ENCODE measurements around the gene NSMCE1. TPM values are rescaled to one million over a fixed set of nuclear protein-coding genes. Genes with fewer than 3 reads are reported as not detected.

The NSMCE1 gene
- total and polyA plus RNA-seq, 2 donors (not counting 1 experiment from before 2014, with no cell fraction given), result 29.0 to 61.9 TPM

DNA sequence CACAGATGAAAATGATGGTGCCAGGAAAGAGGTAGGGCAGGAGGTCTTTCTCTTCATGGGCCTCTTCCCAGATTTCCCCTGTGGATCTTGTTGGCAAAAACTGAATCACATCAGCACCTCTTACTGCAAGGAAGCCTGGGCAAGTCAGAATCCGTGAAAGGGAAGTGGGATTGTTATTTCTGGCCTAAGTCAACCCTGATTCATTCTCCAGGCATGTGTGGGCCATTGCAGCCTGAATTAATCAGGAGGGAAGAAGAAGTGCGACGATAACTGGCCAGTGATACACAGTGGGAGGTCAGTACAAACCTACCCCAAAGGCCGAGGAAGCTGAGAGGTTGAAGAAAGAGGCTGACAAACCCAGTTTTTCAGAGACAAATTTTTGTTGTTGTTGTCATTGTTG is 17.9 kb upstream of the NSMCE1 start:
- H3K9ac ChIP-seq (ENCODE audit: low read length), result no peak overlapping the region
- H3K4me1 ChIP-seq (ENCODE audit: control insufficient read depth in 2 of 2, insufficient read depth in 2 of 2, low read length in 2 of 2), result peaks cover 38% of the 10 kb centered on the region in 2 donors
- H3K27ac ChIP-seq (ENCODE audit: low read length in 2 of 2), result peak overlapping the region in 1 of 2 donors; percentile 18
- ATAC-seq (ENCODE audit: low read depth) (no peak), DNase-seq (no peak)
- H3K27me3 Mint-ChIP-seq, result no peaks in the 10 kb centered on the region
- no peaks in the 10 kb centered on the region for H4K20me1 ChIP-seq (ENCODE audit: control insufficient read depth, insufficient read depth, low read length, poor library complexity, severe bottlenecking)
- no peak overlapping the region for H3K4me2 ChIP-seq (replicated peaks; ENCODE audit: low read depth, low read length, poor library complexity, severe bottlenecking)
- H3K36me3 ChIP-seq (replicated peaks in 1 of 2; ENCODE audit: control extremely low read depth in 1 of 2, control insufficient read depth in 1 of 2, extremely low read depth in 1 of 2, insufficient read depth in 2 of 2, low read length in 1 of 2), result no peaks in the 10 kb centered on the region
- no peak overlapping the region for H3K4me3 ChIP-seq (ENCODE audit: control extremely low read depth in 1 of 5, extremely low read depth in 1 of 5, insufficient read depth in 1 of 5, low read depth in 2 of 5, low read length in 4 of 5)
- TF ChIP-seq, protein P1, sequence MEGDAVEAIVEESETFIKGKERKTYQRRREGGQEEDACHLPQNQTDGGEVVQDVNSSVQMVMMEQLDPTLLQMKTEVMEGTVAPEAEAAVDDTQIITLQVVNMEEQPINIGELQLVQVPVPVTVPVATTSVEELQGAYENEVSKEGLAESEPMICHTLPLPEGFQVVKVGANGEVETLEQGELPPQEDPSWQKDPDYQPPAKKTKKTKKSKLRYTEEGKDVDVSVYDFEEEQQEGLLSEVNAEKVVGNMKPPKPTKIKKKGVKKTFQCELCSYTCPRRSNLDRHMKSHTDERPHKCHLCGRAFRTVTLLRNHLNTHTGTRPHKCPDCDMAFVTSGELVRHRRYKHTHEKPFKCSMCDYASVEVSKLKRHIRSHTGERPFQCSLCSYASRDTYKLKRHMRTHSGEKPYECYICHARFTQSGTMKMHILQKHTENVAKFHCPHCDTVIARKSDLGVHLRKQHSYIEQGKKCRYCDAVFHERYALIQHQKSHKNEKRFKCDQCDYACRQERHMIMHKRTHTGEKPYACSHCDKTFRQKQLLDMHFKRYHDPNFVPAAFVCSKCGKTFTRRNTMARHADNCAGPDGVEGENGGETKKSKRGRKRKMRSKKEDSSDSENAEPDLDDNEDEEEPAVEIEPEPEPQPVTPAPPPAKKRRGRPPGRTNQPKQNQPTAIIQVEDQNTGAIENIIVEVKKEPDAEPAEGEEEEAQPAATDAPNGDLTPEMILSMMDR (IDR thresholded peaks at IDR 0.05), result no peak
- no peak for TF ChIP-seq EZH2 (IDR thresholded peaks at IDR 0.05; ENCODE audit: borderline replicate concordance, insufficient read depth, low read depth, low read length, poor library complexity, severe bottlenecking)
- H3K27me3 ChIP-seq (replicated peaks in 1 of 4; ENCODE audit: control extremely low read depth in 1 of 4, control insufficient read depth in 3 of 4, insufficient read depth in 4 of 4, low read length in 3 of 4), result no peaks in the 10 kb centered on the region
- 67% methylated on average over 2 of the region's 4 CpGs for WGBS (ENCODE audit: insufficient coverage)
- H2AFZ ChIP-seq (ENCODE audit: insufficient read depth, low read depth, low read length, poor library complexity, severe bottlenecking), result no peak overlapping the region
- POLR2A ChIA-PET, result no interaction called here
- H3K9me3 Mint-ChIP-seq (ENCODE audit: insufficient read depth), result no peaks in the 10 kb centered on the region
- H3K27ac Mint-ChIP-seq, result peak overlapping the region; percentile 11
- CTCF ChIA-PET, result no interaction called here
- no peaks in the 10 kb centered on the region for H3K79me2 ChIP-seq (ENCODE audit: control insufficient read depth, insufficient read depth, low read length)
- H3K9me3 ChIP-seq (ENCODE audit: control extremely low read depth in 1 of 3, control insufficient read depth in 2 of 3, insufficient read depth in 1 of 3, low read length in 2 of 3), result no peaks in the 10 kb centered on the region
- no peak overlapping the region for H3K4me3 Mint-ChIP-seq
- H3K4me1 Mint-ChIP-seq, result peaks cover 49% of the 10 kb centered on the region
- intact Hi-C loops (cut with micrococcal nuclease), result no loop called here

DNA sequence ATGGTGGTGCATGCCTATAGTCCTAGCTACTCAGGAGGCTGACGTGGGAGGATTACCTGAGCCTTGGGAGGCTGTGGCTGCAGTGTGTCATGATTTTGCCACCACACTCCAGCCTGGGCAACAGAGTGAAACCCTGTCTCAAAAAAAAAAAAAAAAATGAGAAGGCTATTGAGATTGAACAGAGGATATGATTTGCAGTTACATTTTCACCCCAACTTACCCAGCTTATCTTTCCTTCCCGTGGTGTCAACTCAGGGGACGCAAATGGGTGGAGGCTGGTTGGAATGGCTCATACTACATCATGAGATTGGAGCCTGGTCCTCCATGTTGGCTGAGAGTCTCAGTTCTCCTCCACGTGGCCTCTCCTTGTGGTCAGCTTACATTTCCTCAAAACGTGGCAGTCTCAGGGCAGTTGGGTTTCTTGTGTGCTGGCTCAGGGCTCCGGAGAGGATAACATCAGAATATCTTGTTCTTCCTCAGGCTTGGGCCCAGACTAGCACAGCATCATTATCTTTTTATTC is 17.2 kb upstream of the NSMCE1 start:
- H3K4me3 Mint-ChIP-seq, result no peak overlapping the region
- peak overlapping the region; percentile 34 for H3K4me2 ChIP-seq (replicated peaks; ENCODE audit: low read depth, low read length, poor library complexity, severe bottlenecking)
- TF ChIP-seq EZH2 (IDR thresholded peaks at IDR 0.05; ENCODE audit: borderline replicate concordance, insufficient read depth, low read depth, low read length, poor library complexity, severe bottlenecking), result no peak
- TF ChIP-seq, protein P1 (IDR thresholded peaks at IDR 0.05), result no peak
- intact Hi-C loops (cut with micrococcal nuclease), result no loop called here
- POLR2A ChIA-PET, result interaction anchor here (0.7 kb wide), 2 partner anchors 32 to 45 kb away, joined by 4 to 6 read pairs; no protein-coding TSS in a partner anchor
- H3K36me3 ChIP-seq (replicated peaks in 1 of 2; ENCODE audit: control extremely low read depth in 1 of 2, control insufficient read depth in 1 of 2, extremely low read depth in 1 of 2, insufficient read depth in 2 of 2, low read length in 1 of 2), result no peaks in the 10 kb centered on the region
- peaks cover 46% of the 10 kb centered on the region for H3K4me1 Mint-ChIP-seq
- no peaks in the 10 kb centered on the region for H3K9me3 ChIP-seq (ENCODE audit: control extremely low read depth in 1 of 3, control insufficient read depth in 2 of 3, insufficient read depth in 1 of 3, low read length in 2 of 3)
- H3K27ac ChIP-seq (ENCODE audit: low read length in 2 of 2), result peak overlapping the region in 1 of 2 donors; percentile 32
- H3K9ac ChIP-seq (ENCODE audit: low read length), result no peak overlapping the region
- WGBS (ENCODE audit: insufficient coverage), result 40% methylated on average over 3 of the region's 6 CpGs
- no peaks in the 10 kb centered on the region for H3K27me3 ChIP-seq (replicated peaks in 1 of 4; ENCODE audit: control extremely low read depth in 1 of 4, control insufficient read depth in 3 of 4, insufficient read depth in 4 of 4, low read length in 3 of 4)
- H3K27ac Mint-ChIP-seq, result peak overlapping the region; percentile 11
- no peaks in the 10 kb centered on the region for H4K20me1 ChIP-seq (ENCODE audit: control insufficient read depth, insufficient read depth, low read length, poor library complexity, severe bottlenecking)
- peak overlapping the region; percentile 51 for H2AFZ ChIP-seq (ENCODE audit: insufficient read depth, low read depth, low read length, poor library complexity, severe bottlenecking)
- no peaks in the 10 kb centered on the region for H3K79me2 ChIP-seq (ENCODE audit: control insufficient read depth, insufficient read depth, low read length)
- ATAC-seq (ENCODE audit: low read depth) (no peak), DNase-seq (no peak)
- no peak overlapping the region for H3K4me3 ChIP-seq (ENCODE audit: control extremely low read depth in 1 of 5, extremely low read depth in 1 of 5, insufficient read depth in 1 of 5, low read depth in 2 of 5, low read length in 4 of 5)
- H3K27me3 Mint-ChIP-seq, result no peaks in the 10 kb centered on the region
- H3K4me1 ChIP-seq (ENCODE audit: control insufficient read depth in 2 of 2, insufficient read depth in 2 of 2, low read length in 2 of 2), result peaks cover 35 to 38% of the 10 kb centered on the region in 2 donors
- CTCF ChIA-PET, result no interaction called here
- no peaks in the 10 kb centered on the region for H3K9me3 Mint-ChIP-seq (ENCODE audit: insufficient read depth)

All from B cell (primary cell).